H9 (cell line): Measurements from ENCODE around the gene GPS1. TPM values are rescaled to one million over a fixed set of nuclear protein-coding genes. Genes with fewer than 3 reads are reported as not detected.
A peak's percentile ranks its signal among the peaks of the same experiment; 100 is the strongest.

ENCODE experiments used
- DNase-seq: peaks from one replicate; pipeline ENCODE4 v3.0.0-alpha.2; 2017
- H2AFZ ChIP-seq: one replicate; pipeline ENCODE4 v1.6.1; 2013; ENCODE audit warnings: mild to moderate bottlenecking, low read length, control low read depth, moderate library complexity
- H2AK5ac ChIP-seq: 2 replicates; pipeline ENCODE4 v1.6.1; 2013; ENCODE audit warnings: low read length, control low read depth, mixed read lengths; ENCODE audit not compliant: insufficient read length
- H2BK120ac ChIP-seq: one replicate; pipeline ENCODE4 v1.6.1; 2013; ENCODE audit warnings: low read depth, mild to moderate bottlenecking, low read length, control low read depth, inconsistent platforms; ENCODE audit not compliant: poor library complexity, severe bottlenecking
- H2BK12ac ChIP-seq: 2 replicates; pipeline ENCODE4 v1.6.1; 2013; ENCODE audit warnings: low read length, control low read depth, mixed read lengths, low read depth; ENCODE audit not compliant: insufficient read length
- H2BK15ac ChIP-seq: 2 replicates; pipeline ENCODE4 v1.6.1; 2013; ENCODE audit warnings: low read depth, low read length, control low read depth
- H2BK20ac ChIP-seq: one replicate; pipeline ENCODE4 v1.6.1; 2013; ENCODE audit warnings: low read depth, mild to moderate bottlenecking, low read length, control low read depth, inconsistent platforms; ENCODE audit not compliant: poor library complexity, severe bottlenecking
- H2BK5ac ChIP-seq: 2 replicates; pipeline ENCODE4 v1.6.1; 2013; ENCODE audit warnings: low read length, control low read depth, mixed read lengths; ENCODE audit not compliant: insufficient read length
- H3K14ac ChIP-seq: 2 replicates; pipeline ENCODE4 v1.6.1; 2013; ENCODE audit warnings: low read length, control low read depth; ENCODE audit not compliant: insufficient read depth
- H3K18ac ChIP-seq: 2 replicates; pipeline ENCODE4 v1.6.1; 2013; ENCODE audit warnings: low read depth, mild to moderate bottlenecking, mixed read lengths, low read length, control low read depth; ENCODE audit not compliant: insufficient read length
- H3K23ac ChIP-seq: 2 replicates; pipeline ENCODE4 v1.6.1; 2013; ENCODE audit warnings: low read length, control low read depth, mixed read lengths, low read depth; ENCODE audit not compliant: insufficient read length
- H3K23me2 ChIP-seq: 2 replicates; pipeline ENCODE4 v1.6.1; 2013; ENCODE audit warnings: low read depth, mild to moderate bottlenecking, mixed read lengths, low read length, control low read depth; ENCODE audit not compliant: insufficient read length, poor library complexity, severe bottlenecking
- H3K27ac ChIP-seq: 2 replicates; pipeline ENCODE4 v1.5.1; 2013; ENCODE audit warnings: low read length, control low read depth, mixed read lengths, low read depth; ENCODE audit not compliant: insufficient read length
- H3K27me3 ChIP-seq: 2 replicates; pipeline ENCODE4 v1.6.1; 2013; ENCODE audit warnings: low read length, control low read depth, inconsistent platforms; ENCODE audit not compliant: insufficient read depth
- H3K4ac ChIP-seq: 2 replicates; pipeline ENCODE4 v1.6.1; 2013; ENCODE audit warnings: low read depth, mild to moderate bottlenecking, control low read depth, inconsistent platforms, low read length, moderate library complexity
- H3K4me1 ChIP-seq: 2 replicates; pipeline ENCODE4 v1.6.1; 2013; ENCODE audit warnings: low read length, control low read depth, inconsistent platforms; ENCODE audit not compliant: insufficient read depth
- H3K4me2 ChIP-seq: 2 replicates; pipeline ENCODE4 v1.6.1; 2013; ENCODE audit warnings: low read length, control low read depth, mixed read lengths; ENCODE audit not compliant: insufficient read length, insufficient read depth
- H3K56ac ChIP-seq: 2 replicates; pipeline ENCODE4 v1.6.1; 2013; ENCODE audit warnings: low read depth, mild to moderate bottlenecking, mixed read lengths, low read length, control low read depth; ENCODE audit not compliant: insufficient read length
- H3K79me1 ChIP-seq: 2 replicates; pipeline ENCODE4 v1.6.1; 2013; ENCODE audit warnings: low read depth, mild to moderate bottlenecking, moderate library complexity, low read length, control low read depth, inconsistent platforms; ENCODE audit not compliant: insufficient read depth, poor library complexity, severe bottlenecking
- H3K79me2 ChIP-seq: 2 replicates; pipeline ENCODE4 v1.6.1; 2013; ENCODE audit warnings: low read length, control low read depth, inconsistent platforms; ENCODE audit not compliant: insufficient read depth
- H3K9ac ChIP-seq: 2 replicates; pipeline ENCODE4 v1.6.1; 2013; ENCODE audit warnings: low read length, control low read depth, mixed read lengths; ENCODE audit not compliant: insufficient read length; ENCODE audit errors: extremely low read depth
- H3K9me3 ChIP-seq: one replicate; pipeline ENCODE4 v1.6.1; 2013; ENCODE audit warnings: low read depth, low read length, inconsistent platforms; ENCODE audit not compliant: control insufficient read depth
- H3T11ph ChIP-seq: one replicate; pipeline ENCODE4 v1.6.1; 2013; ENCODE audit warnings: mild to moderate bottlenecking, low read length, control low read depth, inconsistent platforms
- H4K20me1 ChIP-seq: one replicate; pipeline ENCODE4 v1.6.1; 2013; ENCODE audit not compliant: control insufficient read depth, insufficient read length, insufficient read depth
- H4K5ac ChIP-seq: 2 replicates; pipeline ENCODE4 v1.6.1; 2013; ENCODE audit warnings: low read depth, mild to moderate bottlenecking, mixed read lengths, low read length, control low read depth; ENCODE audit not compliant: insufficient read length
- H4K8ac ChIP-seq: replicated peaks from 2 replicates; pipeline ENCODE4 v1.6.1; 2013; ENCODE audit warnings: low read length, control low read depth, mixed read lengths, low read depth; ENCODE audit not compliant: insufficient read length
- H4K91ac ChIP-seq: 2 replicates; pipeline ENCODE4 v1.6.1; 2013; ENCODE audit warnings: low read depth, mild to moderate bottlenecking, moderate library complexity, mixed read lengths, low read length, control low read depth; ENCODE audit not compliant: insufficient read length
- H3K27ac Mint-ChIP-seq, 3 experiments: 2 replicates in 2 of 3; 3 replicates in 1 of 3; pipeline ENCODE4 v1.8.0; 2020 to 2021; ENCODE audit warnings: mixed read lengths in 3 of 3, mild to moderate bottlenecking in 1 of 3, moderate library complexity in 1 of 3
- H3K27me3 Mint-ChIP-seq: 2 replicates; pipeline ENCODE4 v1.8.0; 2021; ENCODE audit warnings: low read depth, mild to moderate bottlenecking, moderate library complexity, mixed read lengths
- H3K36me3 Mint-ChIP-seq, 3 experiments: 2 replicates in 2 of 3; 3 replicates in 1 of 3; pipeline ENCODE4 v1.8.0; 2020 to 2021; ENCODE audit warnings: low read depth in 3 of 3, mixed read lengths in 3 of 3; ENCODE audit not compliant: insufficient read depth in 1 of 3
- H3K4me1 Mint-ChIP-seq, 2 experiments: 2 replicates each; pipeline ENCODE4 v1.8.0; 2020; ENCODE audit warnings: mixed read lengths in 2 of 2
- H3K4me3 Mint-ChIP-seq, 2 experiments: 2 replicates in 1 of 2; 3 replicates in 1 of 2; pipeline ENCODE4 v1.8.0; 2020 to 2021; ENCODE audit warnings: mild to moderate bottlenecking in 2 of 2, mixed read lengths in 2 of 2, moderate library complexity in 1 of 2
- H3K9me3 Mint-ChIP-seq, 2 experiments: 2 replicates in 1 of 2; 3 replicates in 1 of 2; pipeline ENCODE4 v1.8.0; 2020; ENCODE audit warnings: mild to moderate bottlenecking in 2 of 2, mixed read lengths in 2 of 2, moderate library complexity in 1 of 2
- WGBS: extraction: QIAGEN DNeasy Blood & Tissue Kit; methylation state at CpG from one replicate; pipeline ENCODE4 v1.1.7; 2013; ENCODE audit warnings: missing lambda C conversion rate, low lambda C conversion rate, mixed read lengths; ENCODE audit not compliant: insufficient read length; ENCODE audit errors: extremely low coverage; 5-methylcytosine and 5-hydroxymethylcytosine counted together
- total RNA-seq: library from RNA; stranded (reverse); gene quantifications from 2 replicates; pipeline ENCODE4 v1.2.1, GENCODE V29; 2021
- TF ChIP-seq, protein P1 (sequence below): fragments of 200-600 bp; sonication (generic); conservative IDR thresholded peaks from 3 replicates; pipeline ENCODE4 v1.8.0; 2021; ENCODE audit warnings: antibody characterized with exemption, mild to moderate bottlenecking

Gene GPS1
- total RNA-seq, 1 experiment from 2014 or later, result 164 TPM

DNA sequence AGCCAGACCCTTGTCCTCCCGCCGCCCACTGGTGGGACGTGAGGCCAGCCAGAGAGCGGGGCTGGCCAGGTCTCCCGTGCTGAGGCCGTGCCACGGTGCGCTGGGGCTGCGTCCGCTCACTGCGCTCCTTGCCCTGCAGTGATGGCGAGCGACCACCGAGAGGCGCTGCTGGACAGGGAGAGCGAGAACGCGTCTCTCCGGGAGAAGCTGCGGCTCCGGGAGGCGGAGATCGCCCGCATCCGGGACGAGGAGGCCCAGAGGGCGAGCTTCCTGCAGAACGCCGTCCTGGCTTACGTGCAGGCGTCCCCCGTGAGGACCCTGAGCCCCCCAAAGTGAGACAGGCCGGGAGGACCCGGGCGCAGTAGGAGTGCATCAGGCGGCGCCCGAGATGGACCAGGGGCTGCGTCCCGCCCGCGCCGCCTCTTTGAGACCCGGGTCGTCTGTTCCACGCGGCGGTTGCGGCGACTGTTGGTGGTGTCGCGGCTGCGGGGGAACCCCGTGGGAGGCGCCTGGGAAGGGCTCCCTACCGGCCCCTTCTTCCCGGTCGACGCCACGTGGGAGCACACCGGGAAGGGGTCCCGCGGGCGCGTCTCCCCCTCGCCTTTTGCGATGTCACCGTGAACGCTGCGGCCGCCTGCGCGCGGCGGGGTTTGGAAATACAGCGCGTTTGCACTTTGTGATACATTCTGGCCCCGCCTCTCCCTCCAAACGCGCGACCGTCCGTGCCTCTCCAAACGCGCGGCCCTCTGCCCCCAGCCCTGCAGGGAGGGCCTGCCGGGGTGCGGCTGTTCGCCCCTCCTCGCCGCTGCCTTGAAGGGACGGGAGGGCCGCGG is 21.0 kb upstream of the GPS1 start:
- H3K27ac ChIP-seq, result no peak overlapping the region
- no peaks in the 10 kb centered on the region for H4K20me1 ChIP-seq
- H2AFZ ChIP-seq, result no peak overlapping the region
- no peak overlapping the region for H3K56ac ChIP-seq
- no peak overlapping the region for H2BK20ac ChIP-seq
- peaks cover 2 to 19% of the 10 kb centered on the region in 2 experiments; a peak in 3 of 4 replicates for H3K4me1 Mint-ChIP-seq
- H3K36me3 Mint-ChIP-seq, result peaks cover 8 to 24% (median 16%) of the 10 kb centered on the region in 3 experiments; a peak in 6 of 7 replicates
- TF ChIP-seq, protein P1, sequence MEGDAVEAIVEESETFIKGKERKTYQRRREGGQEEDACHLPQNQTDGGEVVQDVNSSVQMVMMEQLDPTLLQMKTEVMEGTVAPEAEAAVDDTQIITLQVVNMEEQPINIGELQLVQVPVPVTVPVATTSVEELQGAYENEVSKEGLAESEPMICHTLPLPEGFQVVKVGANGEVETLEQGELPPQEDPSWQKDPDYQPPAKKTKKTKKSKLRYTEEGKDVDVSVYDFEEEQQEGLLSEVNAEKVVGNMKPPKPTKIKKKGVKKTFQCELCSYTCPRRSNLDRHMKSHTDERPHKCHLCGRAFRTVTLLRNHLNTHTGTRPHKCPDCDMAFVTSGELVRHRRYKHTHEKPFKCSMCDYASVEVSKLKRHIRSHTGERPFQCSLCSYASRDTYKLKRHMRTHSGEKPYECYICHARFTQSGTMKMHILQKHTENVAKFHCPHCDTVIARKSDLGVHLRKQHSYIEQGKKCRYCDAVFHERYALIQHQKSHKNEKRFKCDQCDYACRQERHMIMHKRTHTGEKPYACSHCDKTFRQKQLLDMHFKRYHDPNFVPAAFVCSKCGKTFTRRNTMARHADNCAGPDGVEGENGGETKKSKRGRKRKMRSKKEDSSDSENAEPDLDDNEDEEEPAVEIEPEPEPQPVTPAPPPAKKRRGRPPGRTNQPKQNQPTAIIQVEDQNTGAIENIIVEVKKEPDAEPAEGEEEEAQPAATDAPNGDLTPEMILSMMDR, result peak; percentile 93
- no peak overlapping the region for H3K23ac ChIP-seq
- no peak overlapping the region for H2AK5ac ChIP-seq
- DNase-seq, result peak; percentile 97
- peak overlapping the region; percentile 63 to 81 for H3K4me3 Mint-ChIP-seq
- peaks cover 2% of the 10 kb centered on the region; the same call in 1 of the 2 replicates for H3K27me3 Mint-ChIP-seq
- peak overlapping the region; percentile 5 for H3K4me2 ChIP-seq
- no CpG with 5 or more reads among the region's 94 CpGs for WGBS
- H3K9me3 Mint-ChIP-seq, result peaks cover 0 to 2% of the 10 kb centered on the region in 2 experiments; a peak in 1 of 5 replicates
- peaks cover 8% of the 10 kb centered on the region for H3K23me2 ChIP-seq
- no peak overlapping the region for H2BK12ac ChIP-seq
- H2BK120ac ChIP-seq, result no peak overlapping the region
- no peak overlapping the region for H4K5ac ChIP-seq
- H3K27ac Mint-ChIP-seq, result no peak overlapping the region
- no peak overlapping the region for H4K8ac ChIP-seq
- H3K27me3 ChIP-seq, result no peaks in the 10 kb centered on the region; the same call in 1 of the 2 replicates
- H2BK5ac ChIP-seq, result no peak overlapping the region
- no peak overlapping the region for H3T11ph ChIP-seq
- no peaks in the 10 kb centered on the region for H3K79me1 ChIP-seq
- H4K91ac ChIP-seq, result no peak overlapping the region
- no peak overlapping the region for H2BK15ac ChIP-seq
- no peak overlapping the region for H3K14ac ChIP-seq
- no peak overlapping the region for H3K9ac ChIP-seq
- H3K79me2 ChIP-seq, result no peaks in the 10 kb centered on the region
- no peaks in the 10 kb centered on the region for H3K4me1 ChIP-seq
- H3K4ac ChIP-seq, result no peak overlapping the region
- H3K9me3 ChIP-seq, result no peaks in the 10 kb centered on the region
- no peak overlapping the region for H3K18ac ChIP-seq
